Measurements from ENCODE around the gene ID2.

The ID2 gene

DNA sequence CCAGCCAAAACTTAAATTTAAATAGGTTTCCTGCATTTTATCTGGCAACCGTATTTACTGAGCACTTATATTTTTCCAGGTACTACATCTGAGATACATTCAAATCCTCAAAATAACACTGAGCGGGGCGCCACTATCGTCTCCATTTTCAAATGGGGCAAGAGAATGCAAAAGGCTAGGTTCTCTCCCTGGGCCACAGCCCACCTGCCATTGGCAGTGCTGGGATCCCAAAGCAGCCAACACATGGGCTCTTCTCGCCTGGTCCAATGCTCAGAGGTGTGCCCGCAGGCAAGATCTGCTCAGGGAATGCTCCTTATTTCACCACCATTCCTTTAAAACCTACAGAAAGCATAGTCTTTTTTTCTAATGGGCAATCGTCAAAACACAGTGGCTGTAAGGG lies 11.3 kb upstream of the ID2 start:
- DNase-seq: no peak

DNA sequence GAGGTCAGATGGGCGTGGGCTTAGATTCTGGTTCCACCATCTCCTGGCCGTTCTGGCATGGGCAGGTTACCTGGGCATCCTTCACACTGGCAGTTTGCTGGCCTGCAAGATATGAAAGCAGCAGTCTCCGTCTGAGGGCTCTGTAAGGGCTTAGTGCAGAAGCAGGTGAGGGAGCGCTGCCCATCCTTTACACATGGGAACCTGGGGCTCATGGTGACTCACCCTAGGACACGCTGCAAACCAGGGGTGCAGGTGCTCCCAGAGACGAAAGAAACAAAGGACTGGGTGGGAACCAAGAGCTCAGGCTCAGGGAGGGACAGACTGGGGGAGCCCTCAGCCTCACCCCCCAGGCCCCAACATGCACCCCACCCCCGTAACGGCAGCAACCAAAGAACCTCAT lies 10.7 kb upstream of the ID2 start:
- no peak for DNase-seq

DNA sequence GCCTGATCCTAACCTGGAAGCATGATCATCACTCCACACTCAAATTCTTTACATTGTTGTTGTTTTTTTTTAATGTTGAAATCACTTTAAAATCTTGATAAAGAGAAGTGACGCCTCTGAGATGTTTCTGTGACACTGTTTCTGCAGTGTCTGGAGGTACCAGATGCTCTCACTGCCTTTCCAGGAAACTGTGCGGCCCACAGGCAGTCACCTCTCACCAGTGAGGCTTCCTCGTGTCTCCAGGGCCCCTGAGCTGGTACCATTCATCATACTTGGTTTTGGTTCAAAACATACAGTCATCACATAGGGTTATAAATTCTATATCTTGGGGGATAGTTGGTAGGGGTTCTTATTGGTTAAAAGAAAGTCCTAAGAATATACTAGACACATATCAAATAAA lies 10.1 kb upstream of the ID2 start:
- no peak for DNase-seq

DNA sequence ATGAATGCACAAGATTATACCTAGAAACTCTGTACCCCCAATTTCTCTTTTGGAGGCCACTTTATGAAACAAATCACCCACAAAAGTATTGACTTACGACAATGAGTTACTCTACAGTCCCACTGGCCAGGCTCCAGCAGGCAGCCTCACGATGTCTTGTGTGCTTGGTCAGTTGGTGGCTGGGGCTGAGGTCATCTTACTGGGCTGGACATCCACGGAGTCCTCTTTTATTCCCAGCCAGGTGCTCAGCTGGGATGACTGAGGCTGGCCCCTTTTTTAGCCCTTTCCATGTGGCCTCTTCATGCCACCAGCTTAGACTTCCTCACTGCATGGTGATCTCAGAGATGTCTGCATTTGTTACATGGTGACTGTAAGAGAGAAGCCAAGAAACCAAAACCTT lies 8.9 kb upstream of the ID2 start:
- no peak for DNase-seq

DNA sequence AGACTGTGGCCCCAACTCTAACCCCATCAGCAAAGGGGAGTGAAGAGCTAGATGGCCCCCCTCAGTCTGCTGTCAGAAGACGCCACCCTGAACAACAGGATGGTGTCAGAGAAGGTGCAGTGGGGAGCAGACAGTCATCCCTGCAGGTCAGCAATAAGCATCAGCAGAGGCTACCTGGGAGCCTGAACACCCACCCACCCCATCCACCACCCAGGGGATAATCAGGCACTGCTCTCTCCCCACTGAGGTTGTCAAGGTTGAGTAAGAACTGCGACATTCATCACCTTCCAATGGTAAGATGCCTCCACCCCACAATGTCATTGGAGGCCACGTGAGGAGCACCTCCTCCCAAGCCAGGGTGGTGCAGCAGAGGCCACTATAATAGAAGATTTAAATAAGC lies 8.5 kb upstream of the ID2 start:
- DNase-seq: no peak

DNA sequence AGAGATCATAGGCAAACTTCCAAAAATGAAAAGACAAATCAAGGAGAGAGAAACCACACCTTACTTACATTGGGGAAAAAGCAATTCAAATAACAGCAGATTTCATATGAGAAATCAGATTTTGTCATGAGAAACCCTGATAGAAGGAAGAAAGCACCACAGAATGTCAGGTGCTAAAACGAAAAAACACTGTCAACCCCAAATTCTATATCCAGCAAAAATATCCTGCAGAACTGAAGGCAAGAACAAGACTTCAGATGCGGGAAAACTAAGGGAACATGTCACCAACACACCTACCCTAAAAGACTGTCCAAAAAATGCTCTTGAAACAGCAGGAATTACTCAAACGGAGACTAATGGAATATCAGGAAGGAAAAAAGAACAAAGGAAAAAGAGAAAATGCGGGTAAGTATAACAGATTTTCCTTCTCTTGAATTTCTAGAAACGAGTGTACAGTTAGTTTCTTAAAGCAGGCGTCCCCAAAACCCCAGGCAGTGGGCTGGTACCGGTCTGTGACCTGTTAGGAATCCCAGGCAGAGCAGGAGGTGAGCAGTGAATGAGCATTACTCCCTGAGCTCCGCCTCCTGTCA lies 7.3 kb upstream of the ID2 start:
- DNase-seq: peak; percentile 58

DNA sequence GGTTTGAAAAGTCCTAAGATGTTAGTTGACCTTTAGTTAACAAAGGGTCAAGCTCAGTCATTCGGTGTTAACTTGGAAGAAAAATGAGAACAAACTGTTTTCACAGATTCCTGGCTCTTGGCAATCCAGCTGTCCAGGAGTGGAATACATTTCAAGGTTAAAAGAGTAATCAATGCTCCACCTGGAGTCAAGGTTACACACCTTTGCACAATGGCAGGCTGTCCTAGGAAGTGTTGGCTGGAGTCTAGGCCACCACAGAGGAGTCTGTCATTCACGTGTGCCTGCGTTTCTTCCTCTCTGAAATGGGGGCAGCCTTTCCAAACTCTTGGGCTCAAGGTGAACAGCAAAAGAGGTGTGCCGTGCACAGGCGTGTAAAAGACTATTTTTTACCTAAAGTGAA lies 6.3 kb upstream of the ID2 start:
- DNase-seq: no peak

DNA sequence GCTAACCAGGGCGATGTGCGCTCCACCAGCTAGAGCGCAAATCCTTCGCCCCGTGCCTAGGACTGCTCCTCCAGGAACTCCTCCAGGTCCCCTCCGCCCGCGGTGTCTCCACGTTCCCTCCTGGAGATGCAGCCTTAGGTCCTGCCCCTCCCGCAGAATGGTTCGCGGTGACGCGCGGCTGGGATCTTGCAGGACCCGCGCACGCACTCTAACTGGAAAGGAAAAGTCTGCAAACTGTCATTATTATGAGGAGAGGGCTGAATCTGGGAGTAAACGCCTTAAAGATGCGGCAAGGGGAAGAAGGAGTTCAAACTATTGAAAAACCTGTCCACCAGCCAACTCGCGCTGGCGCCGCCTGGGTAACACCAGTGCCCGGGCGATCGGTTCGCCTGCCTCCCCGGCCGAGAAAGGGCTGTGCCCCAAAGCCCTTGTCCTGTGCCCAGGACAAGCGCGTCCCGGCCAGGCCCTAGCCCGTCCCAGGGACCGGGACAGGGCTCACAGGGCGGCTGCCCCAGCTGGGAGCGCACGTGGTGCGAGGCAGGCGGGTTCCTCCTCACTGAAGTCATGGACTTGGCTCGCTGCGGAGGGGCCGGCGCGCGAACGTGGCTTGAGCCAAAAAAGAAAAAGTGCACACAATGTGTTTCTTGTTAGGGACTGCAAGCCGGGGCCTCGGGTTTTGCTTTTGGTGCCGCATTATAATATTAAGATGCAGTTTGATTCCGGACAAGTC lies 5.5 kb upstream of the ID2 start:
- DNase-seq: peak; percentile 93

DNA sequence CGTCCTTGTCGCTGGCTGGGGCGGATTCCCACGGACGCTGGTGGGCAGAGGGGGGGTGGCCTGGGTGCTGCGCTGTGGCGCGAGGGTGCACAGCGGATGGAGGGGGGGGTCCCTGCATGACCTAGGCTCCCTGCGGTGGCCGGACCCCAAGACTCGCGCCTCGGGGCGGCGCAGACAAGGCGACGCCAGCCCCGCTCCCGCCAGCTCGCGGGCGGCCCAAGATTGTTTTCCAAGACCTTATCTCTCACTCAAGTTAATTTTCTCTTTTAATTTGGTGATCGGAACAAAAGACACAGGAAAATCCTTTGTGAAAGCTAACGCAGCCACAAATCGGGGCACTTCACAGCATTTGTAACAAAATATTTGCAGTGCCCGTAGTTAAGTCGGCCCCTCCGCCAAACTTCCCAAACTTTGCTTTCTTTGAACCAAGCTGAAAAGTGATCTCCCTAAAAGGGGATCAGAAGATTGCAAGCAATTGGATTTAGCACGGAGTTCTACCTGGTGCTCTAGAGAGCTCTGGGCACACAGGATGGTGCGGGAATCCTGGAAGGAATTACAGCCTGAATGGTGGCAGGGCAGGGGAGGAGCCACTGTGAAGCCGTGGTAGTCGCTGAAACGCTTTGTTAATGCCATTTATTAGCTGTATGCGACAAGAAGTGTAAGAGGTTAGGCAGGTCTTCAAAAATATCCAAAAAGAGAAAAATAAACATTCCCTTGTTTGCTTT lies 4.8 kb upstream of the ID2 start:
- DNase-seq: peak; percentile 85

DNA sequence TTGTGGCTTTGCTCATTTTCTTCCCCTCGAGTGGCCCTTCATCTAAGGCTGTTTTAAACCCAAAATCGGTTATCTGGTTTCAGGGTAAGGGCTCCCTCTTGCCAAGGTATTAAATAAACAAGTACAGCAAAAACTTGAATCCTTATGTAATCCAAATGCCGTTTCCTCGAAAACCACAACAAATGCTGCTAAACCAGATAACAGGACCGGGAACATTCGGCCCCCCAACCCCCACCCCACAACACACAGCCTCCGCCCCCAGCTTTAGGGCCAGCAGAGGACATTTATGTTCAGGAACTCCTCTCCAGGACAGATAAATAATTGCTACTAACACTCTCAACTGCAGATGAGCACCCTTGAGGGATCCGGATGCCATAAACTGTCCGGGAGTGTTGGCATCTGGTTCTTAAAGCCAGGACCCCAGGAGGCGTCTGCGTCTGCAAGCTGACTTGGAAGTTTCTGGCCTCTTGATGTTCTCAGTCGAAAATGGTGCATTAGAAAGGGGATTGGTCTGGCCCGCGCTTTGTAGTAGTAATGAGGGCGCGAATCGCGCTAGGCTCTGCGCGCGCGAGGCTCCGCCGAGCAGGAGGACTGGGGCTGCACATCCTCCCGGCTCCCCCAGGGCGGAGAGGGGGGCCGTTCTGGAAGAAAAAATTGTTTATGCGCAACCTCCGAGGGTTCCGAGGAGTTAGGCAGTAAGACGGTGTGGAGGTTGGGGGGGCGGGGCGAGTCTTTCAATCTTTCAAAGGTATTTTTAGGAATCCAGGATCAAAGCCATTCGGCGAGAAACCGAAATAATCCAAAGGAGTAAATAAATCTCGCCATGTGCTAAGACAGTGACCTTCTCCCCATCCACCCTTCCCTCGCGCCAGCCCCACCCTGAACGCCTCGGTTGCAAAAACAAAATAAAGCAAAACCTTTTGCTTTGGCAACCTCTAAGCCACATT lies 3.9 kb upstream of the ID2 start:
- DNase-seq: peak; percentile 92

DNA sequence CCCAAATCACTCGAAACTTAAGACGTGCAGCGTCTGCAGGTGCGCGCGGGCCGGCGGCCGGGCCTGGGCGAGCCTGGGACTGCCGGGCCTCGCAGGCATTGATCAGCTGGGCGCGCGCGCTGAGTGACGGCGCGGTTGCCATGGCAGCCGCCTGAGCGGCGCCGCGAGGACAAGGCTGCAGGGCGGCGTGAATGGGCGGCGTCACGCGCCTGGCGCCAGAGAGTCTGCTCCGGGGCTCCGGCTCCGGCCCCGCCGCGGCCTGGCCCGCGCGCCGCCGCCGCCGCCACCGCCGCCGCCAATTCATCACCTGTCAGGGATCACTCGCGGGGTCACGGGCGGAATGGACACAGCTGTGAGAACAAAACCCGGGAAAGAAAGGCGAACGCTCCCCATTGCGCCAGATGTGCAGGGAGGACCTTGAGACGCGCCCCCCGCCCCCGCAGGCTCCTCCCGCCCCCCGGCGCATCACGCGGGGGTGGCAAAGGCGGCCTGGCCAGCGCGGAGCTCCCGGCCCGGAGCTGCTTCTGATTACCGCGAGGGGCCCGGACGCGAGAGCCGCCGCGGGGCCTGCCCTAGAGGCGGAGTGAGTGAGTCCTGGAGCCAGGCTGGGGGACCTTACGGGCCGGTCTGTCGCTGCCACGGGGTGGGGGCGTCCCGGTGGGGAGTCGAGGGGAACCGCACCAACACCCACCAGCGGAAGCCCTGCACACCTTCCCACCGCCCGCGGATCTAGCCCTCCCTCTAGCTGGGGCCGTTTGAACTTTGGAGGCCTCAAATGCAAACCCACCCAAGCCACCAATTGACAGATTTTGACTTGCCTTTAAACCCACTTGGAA lies 2.9 kb upstream of the ID2 start:
- peak; percentile 97 for DNase-seq

DNA sequence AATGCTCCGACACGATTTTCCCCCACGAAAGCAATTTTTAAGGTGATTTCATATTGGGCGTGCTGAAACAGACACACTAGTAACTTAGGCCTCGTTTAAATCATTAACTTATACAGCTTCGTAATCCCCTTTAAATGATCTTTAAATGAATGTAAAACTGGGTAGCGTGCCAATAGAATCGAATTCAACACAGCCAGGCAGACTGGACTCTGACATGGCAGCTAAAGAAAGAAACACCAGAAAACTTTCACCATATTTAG lies 2.4 kb upstream of the ID2 start:
- DNase-seq: no peak

DNA sequence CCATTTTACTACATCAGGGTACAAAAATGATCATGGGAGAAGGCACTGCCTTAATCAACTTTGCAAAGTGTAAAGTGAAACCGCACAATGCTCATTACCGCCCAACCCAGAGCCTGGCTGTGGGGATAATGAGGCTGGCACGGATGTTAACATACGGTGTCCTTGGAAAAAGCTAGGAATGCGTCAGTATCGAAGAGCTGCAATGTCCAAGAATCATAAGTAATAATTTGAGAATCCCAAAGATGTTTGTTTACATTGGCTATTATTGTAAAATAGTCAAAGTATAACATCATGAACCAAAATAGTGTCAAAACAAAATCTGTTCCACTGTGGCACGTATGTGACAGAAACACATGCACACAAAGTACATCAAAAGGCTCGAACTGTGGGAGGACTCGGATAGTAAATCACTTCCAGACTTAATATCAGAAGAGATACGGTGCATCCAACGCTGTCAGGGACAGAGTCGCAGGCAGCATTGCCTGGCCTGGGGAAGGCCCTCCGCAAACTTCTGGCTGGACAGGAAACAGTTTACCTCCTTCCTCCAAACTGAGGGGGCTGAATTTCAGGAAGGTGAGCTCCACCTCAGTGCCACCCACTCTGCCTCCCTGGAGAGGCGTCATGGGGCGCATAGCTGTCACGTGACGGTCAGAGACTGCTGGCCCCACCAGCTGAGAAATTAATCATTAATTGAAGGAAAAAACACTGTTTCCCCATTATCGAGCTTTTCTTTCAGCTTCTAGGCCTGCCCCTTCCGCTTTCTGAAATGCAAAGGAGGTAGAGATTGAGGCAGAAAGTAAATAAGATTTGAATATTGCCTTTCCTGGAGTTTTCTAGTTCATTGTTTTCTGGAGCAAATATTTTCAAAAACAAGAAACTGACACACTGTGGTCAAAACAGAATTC lies 1.8 kb upstream of the ID2 start:
- DNase-seq: peak; percentile 85

DNA sequence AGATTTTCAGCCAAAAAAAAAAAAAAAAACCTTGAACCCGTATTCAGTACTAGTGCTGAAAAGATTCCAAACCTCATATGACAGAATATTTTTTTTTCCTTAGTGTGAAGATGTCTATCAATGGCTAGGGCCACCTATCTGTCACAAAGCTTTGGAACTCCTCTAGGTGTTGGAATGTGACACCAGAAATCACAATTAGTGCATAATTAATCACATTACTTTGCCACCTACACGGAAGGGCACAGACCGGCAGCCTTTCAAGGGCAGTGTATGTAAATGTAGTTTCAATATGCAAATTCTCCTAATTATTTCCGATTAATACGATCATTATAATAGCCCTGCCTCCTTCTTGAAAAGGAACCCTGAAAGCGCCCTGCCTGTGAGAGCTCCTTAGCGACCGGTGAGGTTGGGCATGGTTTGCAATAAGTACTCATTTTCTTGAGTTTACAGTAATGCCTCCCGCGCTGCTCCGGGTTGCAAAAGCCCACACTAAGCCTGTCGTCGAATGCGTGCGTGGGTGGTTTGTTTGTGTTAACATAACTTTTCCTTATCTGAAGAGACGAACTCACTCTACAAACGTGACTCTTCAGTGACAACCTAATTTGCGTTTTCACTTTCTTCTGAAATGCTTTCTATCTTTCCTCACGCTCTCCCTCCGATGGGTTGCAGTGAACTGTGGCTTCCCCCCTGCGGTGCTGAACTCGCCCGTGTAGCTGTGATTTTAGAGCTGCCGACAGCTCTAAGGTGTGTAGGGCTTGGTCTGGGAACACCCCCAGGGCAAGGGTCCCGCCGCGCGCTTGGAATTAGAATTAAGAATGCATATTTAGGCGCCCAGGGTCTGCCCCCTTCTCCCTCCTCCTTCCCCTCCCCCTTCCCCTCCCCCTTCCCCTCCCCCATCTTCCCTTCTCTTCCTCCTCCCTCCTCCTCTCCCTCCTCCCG lies 765 bp upstream of the ID2 start:
- DNase-seq: peak; percentile 91

DNA sequence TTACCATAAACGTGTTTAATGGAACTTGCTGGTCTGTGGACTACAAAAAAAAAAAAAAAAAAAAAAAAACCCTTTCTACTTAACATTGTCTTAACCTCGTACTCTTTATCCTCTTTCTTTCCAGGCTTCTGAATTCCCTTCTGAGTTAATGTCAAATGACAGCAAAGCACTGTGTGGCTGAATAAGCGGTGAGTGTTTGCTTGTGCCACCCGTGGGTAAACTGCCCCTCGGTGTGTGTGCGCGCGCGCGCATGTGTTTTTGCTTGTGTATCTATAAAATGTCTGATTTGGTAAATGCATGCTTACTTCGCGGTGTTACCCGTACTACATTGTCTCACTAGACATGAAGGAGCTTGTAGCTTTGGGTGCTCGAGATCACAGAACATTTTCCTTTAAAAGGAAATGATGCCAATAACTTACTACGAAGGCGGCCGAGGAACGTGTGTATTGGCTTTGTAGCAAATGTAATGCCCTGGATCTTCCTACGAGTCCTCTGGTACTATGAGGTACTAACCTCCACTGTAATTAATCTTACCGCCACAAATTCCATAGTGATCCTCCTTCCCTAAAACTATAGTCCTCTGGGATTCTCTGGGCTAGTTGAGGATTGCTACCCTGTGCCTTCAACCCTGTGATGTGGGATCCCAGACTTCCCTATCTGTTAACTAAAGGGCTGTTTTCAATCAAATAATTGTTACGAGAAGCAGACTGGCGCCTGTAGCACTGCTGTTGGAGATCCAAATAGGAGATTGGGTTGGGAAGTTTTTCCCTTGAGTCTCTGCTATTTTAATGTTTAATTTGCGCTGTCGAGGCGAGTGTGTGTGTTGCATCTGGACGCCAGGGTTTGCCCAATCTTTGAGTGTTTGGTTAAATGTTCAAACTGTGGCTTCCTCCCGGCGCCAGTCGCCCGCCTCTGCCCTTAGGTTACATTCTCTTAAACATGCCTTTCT lies 1.1 kb downstream of the ID2 start:
- peak; percentile 84 for DNase-seq

DNA sequence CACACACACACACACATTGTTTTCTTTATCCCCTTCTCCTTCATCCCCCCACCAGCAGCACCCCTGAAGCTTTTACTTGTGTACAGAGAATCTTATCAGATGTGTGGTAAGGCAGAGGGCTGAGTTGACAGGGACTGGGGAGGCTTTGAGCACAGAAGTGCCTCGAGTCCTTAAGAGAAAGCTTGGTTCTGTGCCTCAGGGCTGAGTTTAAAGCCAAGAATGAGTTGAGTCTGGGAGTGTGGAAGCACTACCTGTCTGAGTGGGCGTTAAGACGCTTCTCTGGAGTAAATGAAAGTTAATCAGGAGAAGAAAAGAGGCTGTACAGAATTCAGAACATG lies 2.7 kb downstream of the ID2 start:
- DNase-seq: peak; percentile 74

DNA sequence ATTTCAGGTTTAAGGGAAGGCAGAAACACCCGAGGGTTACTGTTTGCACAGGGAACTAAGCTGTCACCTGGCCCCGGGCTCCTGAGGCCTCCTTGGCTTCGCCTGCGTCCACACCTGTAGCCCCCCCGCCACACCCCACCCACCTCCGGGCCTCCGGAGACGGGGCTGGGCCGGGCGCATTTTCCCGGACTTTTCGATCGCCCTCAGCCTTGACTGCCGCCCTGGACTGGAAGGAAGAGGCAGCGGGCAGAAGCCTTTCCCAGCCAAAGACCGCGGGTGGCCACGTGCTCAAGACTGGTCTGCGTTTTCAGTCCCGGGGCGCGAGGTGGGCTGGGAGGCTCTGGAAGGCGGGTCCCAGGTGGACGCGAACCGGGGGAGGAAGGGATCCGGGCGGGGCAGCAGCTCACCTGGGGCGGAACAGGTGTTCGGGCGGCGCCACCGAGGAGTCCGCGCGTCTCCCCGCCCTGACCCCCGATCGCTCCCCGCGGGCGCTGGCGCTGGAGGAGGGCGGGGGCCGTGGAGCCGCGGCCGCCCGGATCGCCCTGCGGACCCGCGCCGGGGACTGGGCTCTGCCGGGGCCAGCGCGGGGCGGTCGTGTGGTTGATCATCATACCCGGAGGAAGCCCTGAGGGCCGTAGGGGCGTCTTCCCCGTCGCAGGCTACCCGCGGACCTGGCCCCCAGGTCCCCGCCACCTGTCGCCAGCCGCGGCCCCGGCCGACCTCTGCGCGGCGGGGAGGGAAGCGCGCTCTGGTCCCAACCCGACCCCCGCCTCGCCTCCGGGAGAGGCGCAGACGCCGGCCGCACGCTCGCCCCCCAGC lies 3.2 kb downstream of the ID2 start:
- peak; percentile 75 for DNase-seq

DNA sequence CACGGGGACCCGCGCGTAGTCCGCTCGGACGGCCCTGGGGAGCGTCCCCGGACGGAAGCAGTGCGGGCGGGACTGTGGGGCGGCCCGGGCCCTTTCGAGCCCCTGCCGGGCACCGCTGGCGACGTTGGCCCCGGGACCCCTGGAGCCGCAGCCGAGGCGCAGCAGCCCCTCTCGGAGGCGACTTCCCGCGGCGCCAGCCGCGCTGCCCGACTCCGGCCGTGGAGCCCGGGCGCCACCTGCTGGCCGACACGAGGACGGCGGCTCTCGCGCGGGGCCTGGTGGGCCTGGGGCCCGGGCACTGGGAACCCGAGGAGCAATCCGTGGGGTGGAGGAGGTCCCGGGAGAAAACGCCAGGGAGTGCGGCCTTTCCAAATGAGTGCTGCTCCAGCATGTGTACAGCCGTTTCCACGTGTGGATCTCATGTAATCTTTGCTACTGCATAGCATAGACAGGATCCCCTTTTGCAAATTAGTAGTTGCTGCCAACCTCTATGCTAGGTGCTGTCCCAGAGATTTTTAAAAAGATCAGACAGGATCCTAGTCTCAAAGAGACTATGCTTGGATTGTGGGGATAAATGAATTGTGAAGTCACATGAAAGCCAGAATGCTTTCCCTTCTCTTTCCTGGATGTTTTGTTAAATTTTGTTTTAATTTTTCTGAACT lies 4.0 kb downstream of the ID2 start:
- DNase-seq: peak; percentile 90

Data from eye (tissue), 1 donor.